ENCODE measurements around the gene OSBPL8.

DNA sequence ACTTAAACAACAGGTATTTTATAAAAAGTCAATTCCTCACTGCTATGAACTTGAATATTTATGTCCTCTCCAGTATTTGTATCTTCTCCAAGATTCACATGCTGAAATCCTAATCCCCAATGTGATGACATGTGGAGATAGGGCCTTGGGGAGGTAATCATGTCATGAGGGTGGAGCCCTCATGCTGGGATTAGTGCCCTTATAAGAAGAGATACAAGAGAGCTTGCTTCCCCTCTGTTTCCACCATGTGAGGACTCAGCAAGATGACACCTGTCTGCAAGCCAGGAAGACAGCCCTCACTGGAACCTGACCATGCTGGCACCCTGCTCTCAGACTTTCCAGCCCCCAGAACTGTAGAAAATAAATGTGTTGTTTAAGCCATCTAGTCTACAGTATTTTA, 36.2 kb downstream of the OSBPL8 start:
- TF ChIP-seq POLR2A (IDR thresholded peaks at IDR 0.05) = no peak
- TF ChIP-seq, protein P1, sequence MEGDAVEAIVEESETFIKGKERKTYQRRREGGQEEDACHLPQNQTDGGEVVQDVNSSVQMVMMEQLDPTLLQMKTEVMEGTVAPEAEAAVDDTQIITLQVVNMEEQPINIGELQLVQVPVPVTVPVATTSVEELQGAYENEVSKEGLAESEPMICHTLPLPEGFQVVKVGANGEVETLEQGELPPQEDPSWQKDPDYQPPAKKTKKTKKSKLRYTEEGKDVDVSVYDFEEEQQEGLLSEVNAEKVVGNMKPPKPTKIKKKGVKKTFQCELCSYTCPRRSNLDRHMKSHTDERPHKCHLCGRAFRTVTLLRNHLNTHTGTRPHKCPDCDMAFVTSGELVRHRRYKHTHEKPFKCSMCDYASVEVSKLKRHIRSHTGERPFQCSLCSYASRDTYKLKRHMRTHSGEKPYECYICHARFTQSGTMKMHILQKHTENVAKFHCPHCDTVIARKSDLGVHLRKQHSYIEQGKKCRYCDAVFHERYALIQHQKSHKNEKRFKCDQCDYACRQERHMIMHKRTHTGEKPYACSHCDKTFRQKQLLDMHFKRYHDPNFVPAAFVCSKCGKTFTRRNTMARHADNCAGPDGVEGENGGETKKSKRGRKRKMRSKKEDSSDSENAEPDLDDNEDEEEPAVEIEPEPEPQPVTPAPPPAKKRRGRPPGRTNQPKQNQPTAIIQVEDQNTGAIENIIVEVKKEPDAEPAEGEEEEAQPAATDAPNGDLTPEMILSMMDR (IDR thresholded peaks at IDR 0.05) = no peak
